ENCODE results near the gene HACD3. TPM values are rescaled to one million over a fixed set of nuclear protein-coding genes. Genes with fewer than 3 reads are reported as not detected.

The HACD3 gene, protein sequence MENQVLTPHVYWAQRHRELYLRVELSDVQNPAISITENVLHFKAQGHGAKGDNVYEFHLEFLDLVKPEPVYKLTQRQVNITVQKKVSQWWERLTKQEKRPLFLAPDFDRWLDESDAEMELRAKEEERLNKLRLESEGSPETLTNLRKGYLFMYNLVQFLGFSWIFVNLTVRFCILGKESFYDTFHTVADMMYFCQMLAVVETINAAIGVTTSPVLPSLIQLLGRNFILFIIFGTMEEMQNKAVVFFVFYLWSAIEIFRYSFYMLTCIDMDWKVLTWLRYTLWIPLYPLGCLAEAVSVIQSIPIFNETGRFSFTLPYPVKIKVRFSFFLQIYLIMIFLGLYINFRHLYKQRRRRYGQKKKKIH
- total RNA-seq: 58.5 and 75.7 TPM in 2 replicates

DNA sequence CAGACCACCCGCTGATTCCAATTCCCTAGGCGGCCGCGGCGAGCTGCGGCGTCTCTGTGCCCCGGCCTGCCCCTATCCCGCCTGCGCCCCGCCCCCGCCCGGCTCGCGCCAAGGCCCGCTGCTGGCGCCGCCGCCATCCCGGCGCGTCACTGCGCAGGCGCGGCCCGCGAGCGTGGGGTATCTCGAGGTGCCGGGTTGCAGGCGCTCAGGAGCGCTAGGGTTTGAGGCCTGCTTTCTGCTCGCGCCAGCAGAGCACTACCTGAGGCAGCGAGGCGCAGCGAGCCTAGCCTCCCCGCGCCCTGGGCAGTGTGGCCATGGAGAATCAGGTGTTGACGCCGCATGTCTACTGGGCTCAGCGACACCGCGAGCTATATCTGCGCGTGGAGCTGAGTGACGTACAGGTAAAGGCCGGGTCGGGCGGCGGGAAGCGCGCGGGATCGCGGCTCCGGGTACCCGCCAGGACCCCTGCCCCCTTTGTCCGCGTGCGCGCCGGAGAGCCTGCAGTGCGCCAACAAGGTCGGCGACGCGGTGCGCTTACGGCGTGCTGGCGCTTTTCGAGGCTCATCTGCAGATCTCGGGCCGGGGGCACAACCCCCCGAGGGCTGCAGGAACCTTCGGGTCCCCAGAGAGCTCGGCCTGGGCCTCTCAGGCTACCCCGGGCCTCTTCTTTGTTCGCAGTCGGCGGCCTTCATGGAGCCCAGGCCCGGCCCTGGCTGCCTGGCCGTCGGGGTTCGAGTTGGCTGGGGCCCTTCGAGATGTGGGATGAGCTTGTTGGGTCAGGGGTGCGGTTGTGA is at the start of gene HACD3:
Gene HACD3, plus strand, starts transcription at position 146 of the 794 bp plus-strand sequence. Its CDS starts 169 bp downstream, at position 315.

DNA sequence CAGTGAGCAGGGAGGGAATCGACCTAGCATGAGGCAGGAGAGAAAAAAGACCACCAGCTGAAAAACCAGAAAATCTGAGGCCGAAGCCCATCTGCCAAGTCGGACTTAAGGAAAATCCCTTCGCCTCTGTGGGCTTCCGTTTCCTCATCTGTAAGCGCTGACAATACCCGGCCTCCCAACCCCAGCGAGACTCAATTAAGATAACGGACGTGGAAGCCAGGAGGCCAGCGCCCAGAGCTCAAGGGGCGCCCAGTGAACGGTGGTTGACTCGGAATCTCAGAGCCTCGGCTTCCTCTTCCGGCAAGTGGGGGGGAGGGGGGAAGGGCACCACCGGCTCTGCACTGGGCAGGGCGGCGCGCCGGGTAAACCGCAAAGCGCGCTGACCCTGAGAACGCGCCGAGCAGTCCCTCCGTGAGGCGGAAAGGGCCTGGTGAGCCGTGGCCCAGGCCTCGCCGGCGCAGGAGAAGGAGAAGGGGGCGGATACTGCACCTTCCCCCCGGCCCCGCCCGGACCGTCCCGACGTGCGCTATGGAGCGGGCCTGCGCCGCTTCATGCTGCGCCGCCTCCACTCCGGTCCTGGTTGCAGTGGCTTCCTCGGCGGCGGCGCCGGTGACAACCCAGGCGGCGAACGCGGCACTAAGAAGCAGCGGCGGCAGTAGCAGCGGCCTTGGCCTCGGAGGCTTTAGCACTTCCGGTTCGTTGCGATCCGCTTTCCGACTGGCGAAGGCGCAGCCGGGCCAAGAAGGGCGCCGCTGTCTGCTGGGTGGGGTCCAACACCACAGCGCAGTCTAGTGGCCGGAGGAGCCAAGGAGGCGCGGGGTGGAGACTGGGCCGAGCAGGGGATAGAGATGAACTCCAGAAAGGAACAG is 13.0 kb upstream of the HACD3 start, which contains the start of gene DPP8:
Gene DPP8, minus strand, starts transcription at position 693 of the 869 bp plus-strand sequence. CDS start 5,136 bp downstream, outside the sequence.

DNA sequence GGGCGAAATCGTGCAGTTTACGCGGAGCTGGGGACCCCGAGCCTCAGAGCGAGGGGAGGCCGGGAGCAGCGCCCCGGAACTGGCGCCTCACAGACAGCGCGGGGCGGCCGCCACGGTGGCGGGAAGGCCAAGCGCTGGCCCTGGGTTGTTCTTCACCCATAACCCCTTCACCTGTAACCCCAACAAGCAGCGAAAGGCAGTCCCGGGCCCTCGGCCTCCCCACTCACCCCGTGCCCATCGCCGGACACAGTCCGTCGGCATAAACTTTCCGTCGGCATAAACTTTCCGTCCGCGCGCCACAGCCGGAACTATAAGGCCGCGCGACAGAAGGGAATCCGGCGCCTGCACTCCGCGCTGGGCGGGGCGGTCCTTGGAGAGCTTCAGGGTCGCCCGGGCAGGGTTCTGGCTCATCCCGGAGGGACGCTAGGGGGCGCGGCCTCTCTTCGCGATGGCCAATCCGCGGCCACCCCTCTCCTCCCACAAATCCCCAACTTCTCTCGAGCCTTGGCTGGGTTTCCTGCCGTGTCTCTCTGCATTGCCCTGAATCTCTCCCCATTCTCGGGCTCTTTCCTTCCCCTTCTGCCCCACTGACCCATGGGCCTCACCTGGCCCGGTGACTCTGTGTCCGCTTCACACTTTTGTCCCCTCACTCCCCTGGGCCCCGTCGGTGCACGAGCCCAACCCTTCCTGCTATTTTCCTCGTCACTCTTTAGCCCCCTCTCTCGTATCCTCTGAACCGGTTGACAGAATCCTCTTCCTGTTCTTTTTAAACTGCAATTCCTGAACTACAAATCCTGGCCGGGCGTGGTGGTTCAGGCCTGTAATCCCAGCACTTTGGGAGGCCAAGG is 80.8 kb downstream of the HACD3 start, which contains the start of gene INTS14:
Gene INTS14, minus strand, starts transcription at position 261 of the 848 bp plus-strand sequence. CDS start 3,751 bp downstream, outside the sequence.

DNA sequence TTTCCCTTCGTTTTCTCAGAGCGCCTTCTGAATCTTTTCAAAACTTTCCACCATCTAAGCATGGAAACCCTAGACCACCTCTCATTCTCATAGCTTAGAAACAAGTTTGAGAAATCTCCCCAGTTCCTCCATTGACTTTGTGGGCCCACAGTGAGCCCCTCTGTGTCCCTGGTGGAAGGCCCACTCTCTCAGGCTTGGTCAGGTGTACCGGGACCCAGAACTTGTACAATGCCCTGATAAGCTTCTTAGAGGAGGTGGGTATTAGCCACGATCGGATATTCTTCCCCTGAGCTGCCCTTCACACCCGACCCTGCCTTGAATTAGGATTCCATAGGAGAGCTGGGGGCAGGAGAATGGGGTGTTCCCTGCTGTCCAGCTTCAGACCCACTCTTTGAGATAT is 91.4 kb downstream of the HACD3 start, which contains the start of gene SLC24A1:
Gene SLC24A1, plus strand, starts transcription at position 301 of the 400 bp plus-strand sequence. CDS start 2,143 bp downstream, outside the sequence.

Other genes starting within 250 kb of the HACD3 start
- 5.2 and 9.7 TPM in 2 replicates for gene PARP16, start 243.6 kb upstream of the HACD3 start, total RNA-seq
- gene RNU5A-1, start 234.4 kb upstream of the HACD3 start, total RNA-seq: not detected in 2 replicates
- not detected in 2 replicates for gene RNU5B-1, start 225.8 kb upstream of the HACD3 start, total RNA-seq
- gene IGDCC3, start 152.5 kb upstream of the HACD3 start, total RNA-seq: not detected in 2 replicates
- gene IGDCC4, start 107.5 kb upstream of the HACD3 start, total RNA-seq: 0.18 and 0.86 TPM in 2 replicates
- gene DPP8, start 12.8 kb upstream of the HACD3 start, total RNA-seq: 13.3 and 21.4 TPM in 2 replicates
- 34.6 and 38.1 TPM in 2 replicates for gene INTS14, start 80.7 kb downstream of the HACD3 start, total RNA-seq
- gene SLC24A1, start 91.5 kb downstream of the HACD3 start, total RNA-seq: 6.7 and 9.2 TPM in 2 replicates